Measurements from ENCODE around the gene ZBTB8OS.

ZBTB8OS gene

DNA sequence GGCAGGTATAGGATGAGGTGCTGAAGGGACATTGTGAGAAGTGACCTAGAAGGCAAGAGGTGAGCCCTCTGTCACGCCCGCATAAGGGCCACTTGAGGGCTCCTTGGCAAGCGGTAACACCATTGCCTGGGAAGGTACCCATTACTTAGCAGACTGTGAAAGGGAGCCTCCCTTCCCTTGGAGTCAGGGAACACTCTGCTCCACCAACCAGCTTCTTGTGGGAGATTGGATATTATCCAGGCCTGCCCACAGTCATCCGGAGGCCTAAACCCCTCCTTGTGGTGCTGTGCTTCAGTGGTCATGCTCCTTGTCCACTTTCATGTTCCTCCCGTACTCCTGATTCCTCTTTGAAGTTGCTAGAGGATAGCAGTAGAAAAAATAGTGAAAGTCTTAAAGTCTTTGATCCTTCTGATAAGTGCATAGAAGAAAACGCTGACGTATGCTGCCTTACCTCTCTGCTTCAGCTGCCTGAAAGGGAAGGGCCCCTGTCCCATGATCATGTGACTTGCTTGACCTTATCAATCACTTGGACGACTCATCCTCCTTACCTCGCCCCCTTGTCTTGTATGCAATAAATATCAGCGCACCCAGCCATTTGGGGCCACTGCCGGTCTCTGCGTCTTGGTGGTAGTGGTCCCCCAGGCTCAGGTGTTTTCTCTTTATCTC is 16.7 kb upstream of the ZBTB8OS start:
- H3K9me3 ChIP-seq (replicated peaks; ENCODE audit: insufficient read depth, low read length), result no peaks in the 10 kb centered on the region
- no peak overlapping the region for H3K4me2 ChIP-seq (ENCODE audit: low read depth, low read length)
- no peak overlapping the region for H2AFZ ChIP-seq (ENCODE audit: low read length)
- H3K79me2 ChIP-seq (ENCODE audit: low read length), result peaks cover 69% of the 10 kb centered on the region
- no peaks in the 10 kb centered on the region for H3K9me2 ChIP-seq (replicated peaks; ENCODE audit: insufficient read depth, low read length)
- no peaks in the 10 kb centered on the region; the same call in 1 of the 2 replicates for H4K20me1 ChIP-seq (ENCODE audit: insufficient read depth, low read length)
- peaks cover 8% of the 10 kb centered on the region; the same call in 1 of the 2 replicates for H3K36me3 ChIP-seq (replicated peaks; ENCODE audit: insufficient read depth, low read length)
- DNase-seq, result no peak
- no peaks in the 10 kb centered on the region for H3K4me1 ChIP-seq (ENCODE audit: low read length)
- TF ChIP-seq EZH2 (optimal IDR thresholded peaks at IDR 0.05; ENCODE audit: low read depth, low read length) (no peak), EZH2phosphoT487 (IDR thresholded peaks at IDR 0.05; ENCODE audit: low read length) (no peak)
- TF ChIP-seq, protein P1, sequence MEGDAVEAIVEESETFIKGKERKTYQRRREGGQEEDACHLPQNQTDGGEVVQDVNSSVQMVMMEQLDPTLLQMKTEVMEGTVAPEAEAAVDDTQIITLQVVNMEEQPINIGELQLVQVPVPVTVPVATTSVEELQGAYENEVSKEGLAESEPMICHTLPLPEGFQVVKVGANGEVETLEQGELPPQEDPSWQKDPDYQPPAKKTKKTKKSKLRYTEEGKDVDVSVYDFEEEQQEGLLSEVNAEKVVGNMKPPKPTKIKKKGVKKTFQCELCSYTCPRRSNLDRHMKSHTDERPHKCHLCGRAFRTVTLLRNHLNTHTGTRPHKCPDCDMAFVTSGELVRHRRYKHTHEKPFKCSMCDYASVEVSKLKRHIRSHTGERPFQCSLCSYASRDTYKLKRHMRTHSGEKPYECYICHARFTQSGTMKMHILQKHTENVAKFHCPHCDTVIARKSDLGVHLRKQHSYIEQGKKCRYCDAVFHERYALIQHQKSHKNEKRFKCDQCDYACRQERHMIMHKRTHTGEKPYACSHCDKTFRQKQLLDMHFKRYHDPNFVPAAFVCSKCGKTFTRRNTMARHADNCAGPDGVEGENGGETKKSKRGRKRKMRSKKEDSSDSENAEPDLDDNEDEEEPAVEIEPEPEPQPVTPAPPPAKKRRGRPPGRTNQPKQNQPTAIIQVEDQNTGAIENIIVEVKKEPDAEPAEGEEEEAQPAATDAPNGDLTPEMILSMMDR (IDR thresholded peaks at IDR 0.05; ENCODE audit: low read length), result no peak
- no peaks in the 10 kb centered on the region; the same call in none of the 2 replicates for H3F3A ChIP-seq (ENCODE audit: insufficient read depth, low read length)
- H3K27me3 ChIP-seq (replicated peaks; ENCODE audit: insufficient read depth, low read length), result no peaks in the 10 kb centered on the region
- H3K4me3 ChIP-seq (ENCODE audit: low read length), result no peak overlapping the region
- no peak overlapping the region for H3K9ac ChIP-seq (ENCODE audit: low read length)
- no peak overlapping the region for H3K27ac ChIP-seq (ENCODE audit: low read length)

DNA sequence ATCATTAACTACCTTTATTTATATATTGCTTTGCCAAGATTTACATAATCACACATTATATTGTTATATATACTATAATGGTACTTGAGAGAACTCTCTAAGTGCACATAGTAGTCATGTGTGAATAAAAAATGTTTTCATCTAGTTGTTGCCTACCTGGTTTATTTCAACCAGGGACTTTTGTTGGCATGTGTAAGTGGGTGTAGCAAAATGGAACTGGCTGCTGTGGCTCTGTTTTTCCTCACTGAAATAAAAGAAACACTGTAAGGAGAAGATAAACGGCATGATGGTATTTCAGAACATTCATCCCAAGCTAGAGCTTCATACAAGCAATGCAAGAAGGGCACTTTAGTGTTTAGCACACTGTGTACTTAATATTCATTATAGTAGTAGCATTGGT is 15.6 kb upstream of the ZBTB8OS start:
- Histone ChIP-seq H3K4me1 (ENCODE audit: low read length) (no peaks in the 10 kb centered on the region), H3K4me2 (ENCODE audit: low read depth, low read length) (no peak overlapping the region), H3K27ac (ENCODE audit: low read length) (no peak overlapping the region), H3K27me3 (replicated peaks; ENCODE audit: insufficient read depth, low read length) (no peaks in the 10 kb centered on the region), H3K79me2 (ENCODE audit: low read length) (peaks cover 75% of the 10 kb centered on the region), H4K20me1 (ENCODE audit: insufficient read depth, low read length) (peaks cover 1% of the 10 kb centered on the region; the same call in 1 of the 2 replicates), H3F3A (ENCODE audit: insufficient read depth, low read length) (no peaks in the 10 kb centered on the region; the same call in none of the 2 replicates), H3K9me2 (replicated peaks; ENCODE audit: insufficient read depth, low read length) (no peaks in the 10 kb centered on the region), H3K4me3 (ENCODE audit: low read length) (no peak overlapping the region), H3K36me3 (replicated peaks; ENCODE audit: insufficient read depth, low read length) (peaks cover 8% of the 10 kb centered on the region; the same call in 1 of the 2 replicates), H3K9ac (ENCODE audit: low read length) (no peak overlapping the region), H3K9me3 (replicated peaks; ENCODE audit: insufficient read depth, low read length) (no peaks in the 10 kb centered on the region), H2AFZ (ENCODE audit: low read length) (no peak overlapping the region)
- DNase-seq, result no peak
- TF ChIP-seq, protein P1 (IDR thresholded peaks at IDR 0.05; ENCODE audit: low read length), result no peak
- no peak for TF ChIP-seq EZH2 (optimal IDR thresholded peaks at IDR 0.05; ENCODE audit: low read depth, low read length)

DNA sequence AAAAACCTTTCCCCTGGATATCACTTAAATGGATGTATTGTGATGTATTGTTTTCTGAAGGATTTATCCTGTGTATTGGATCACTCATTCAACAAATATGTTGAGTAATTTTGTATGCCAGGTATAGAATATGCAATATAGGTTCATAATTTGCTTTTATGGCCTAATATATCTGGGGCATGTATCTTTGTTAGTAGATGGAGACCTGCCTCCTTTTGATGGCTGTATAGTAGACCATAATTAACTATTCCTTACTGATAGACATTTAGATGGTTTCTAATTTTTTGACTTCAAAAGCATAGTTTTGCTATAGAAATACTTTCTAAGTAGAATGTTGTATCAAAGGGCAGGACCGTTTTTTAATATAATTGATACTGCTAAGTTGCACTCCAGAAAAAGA is 9.2 kb upstream of the ZBTB8OS start:
- Histone ChIP-seq H3F3A (ENCODE audit: insufficient read depth, low read length) (no peaks in the 10 kb centered on the region; the same call in 1 of the 2 replicates), H3K27me3 (replicated peaks; ENCODE audit: insufficient read depth, low read length) (no peaks in the 10 kb centered on the region), H3K9ac (ENCODE audit: low read length) (no peak overlapping the region), H3K4me2 (ENCODE audit: low read depth, low read length) (no peak overlapping the region), H4K20me1 (ENCODE audit: insufficient read depth, low read length) (peaks cover 9% of the 10 kb centered on the region; the same call in 1 of the 2 replicates), H3K9me2 (replicated peaks; ENCODE audit: insufficient read depth, low read length) (no peaks in the 10 kb centered on the region), H3K79me2 (ENCODE audit: low read length) (peaks cover 86% of the 10 kb centered on the region), H2AFZ (ENCODE audit: low read length) (no peak overlapping the region), H3K9me3 (replicated peaks; ENCODE audit: insufficient read depth, low read length) (no peaks in the 10 kb centered on the region), H3K36me3 (replicated peaks; ENCODE audit: insufficient read depth, low read length) (peaks cover 17% of the 10 kb centered on the region), H3K27ac (ENCODE audit: low read length) (no peak overlapping the region), H3K4me3 (ENCODE audit: low read length) (no peak overlapping the region), H3K4me1 (ENCODE audit: low read length) (no peaks in the 10 kb centered on the region)
- DNase-seq, result no peak
- TF ChIP-seq EZH2phosphoT487 (IDR thresholded peaks at IDR 0.05; ENCODE audit: low read length) (no peak), EZH2 (optimal IDR thresholded peaks at IDR 0.05; ENCODE audit: low read depth, low read length) (no peak)
- TF ChIP-seq, protein P1 (IDR thresholded peaks at IDR 0.05; ENCODE audit: low read length), result no peak
